Parathyroid adenoma (tissue), 2 donors: ENCODE data around the gene CDH8.

Source experiments
- H2AFZ ChIP-seq: fragments of 300-600 bp; sonication (generic); one replicate; pipeline ENCODE4 v1.7.0; 2017; ENCODE audit warnings: antibody characterized with exemption, mild to moderate bottlenecking
- H3K27ac ChIP-seq: fragments of 300-600 bp; sonication (generic); one replicate; pipeline ENCODE4 v1.7.0; 2017
- H3K27me3 ChIP-seq: fragments of 300-600 bp; sonication (generic); one replicate; pipeline ENCODE4 v1.7.0; 2017; ENCODE audit warnings: low read length; ENCODE audit not compliant: control insufficient read depth, insufficient read depth
- H3K36me3 ChIP-seq: fragments of 300-600 bp; sonication (generic); one replicate; pipeline ENCODE4 v1.7.0; 2017; ENCODE audit warnings: low read length; ENCODE audit not compliant: control insufficient read depth, insufficient read depth
- H3K4me1 ChIP-seq: fragments of 300-600 bp; sonication (generic); one replicate; pipeline ENCODE4 v1.7.0; 2017; ENCODE audit warnings: control low read depth
- H3K4me2 ChIP-seq: fragments of 300-600 bp; sonication (generic); one replicate; pipeline ENCODE4 v1.7.0; 2017; ENCODE audit warnings: low read length
- H3K4me3 ChIP-seq: fragments of 300-600 bp; sonication (generic); one replicate; pipeline ENCODE4 v1.7.0; 2017; ENCODE audit warnings: low read depth, low read length
- H3K79me2 ChIP-seq: fragments of 300-600 bp; sonication (generic); one replicate; pipeline ENCODE4 v1.7.0; 2017; ENCODE audit warnings: control low read depth
- H3K9ac ChIP-seq: fragments of 300-600 bp; sonication (generic); one replicate; pipeline ENCODE4 v1.7.0; 2017; ENCODE audit warnings: mild to moderate bottlenecking
- H3K9me3 ChIP-seq: fragments of 300-600 bp; sonication (generic); one replicate; pipeline ENCODE4 v1.7.0; 2017; ENCODE audit warnings: low read length; ENCODE audit not compliant: control insufficient read depth
- TF ChIP-seq, protein P1 (sequence below): fragments of 300-600 bp; sonication (generic); IDR thresholded peaks from one replicate; pipeline ENCODE4 v1.7.0; 2017; ENCODE audit warnings: antibody characterized with exemption, mild to moderate bottlenecking
- donor health status: primary hyperparathyroidism.

The CDH8 gene

GRCh38 chr16:61780161-61780560 lies 256.1 kb downstream of the CDH8 start:
- Histone ChIP-seq H3K4me1 (no peaks in the 10 kb centered on the region), H2AFZ (no peak overlapping the region), H3K4me2 (no peak overlapping the region), H3K36me3 (no peaks in the 10 kb centered on the region), H3K4me3 (no peak overlapping the region), H3K9ac (no peak overlapping the region), H3K9me3 (no peaks in the 10 kb centered on the region), H3K27me3 (no peaks in the 10 kb centered on the region), H3K79me2 (no peaks in the 10 kb centered on the region), H3K27ac (no peak overlapping the region)
- TF ChIP-seq, protein P1, sequence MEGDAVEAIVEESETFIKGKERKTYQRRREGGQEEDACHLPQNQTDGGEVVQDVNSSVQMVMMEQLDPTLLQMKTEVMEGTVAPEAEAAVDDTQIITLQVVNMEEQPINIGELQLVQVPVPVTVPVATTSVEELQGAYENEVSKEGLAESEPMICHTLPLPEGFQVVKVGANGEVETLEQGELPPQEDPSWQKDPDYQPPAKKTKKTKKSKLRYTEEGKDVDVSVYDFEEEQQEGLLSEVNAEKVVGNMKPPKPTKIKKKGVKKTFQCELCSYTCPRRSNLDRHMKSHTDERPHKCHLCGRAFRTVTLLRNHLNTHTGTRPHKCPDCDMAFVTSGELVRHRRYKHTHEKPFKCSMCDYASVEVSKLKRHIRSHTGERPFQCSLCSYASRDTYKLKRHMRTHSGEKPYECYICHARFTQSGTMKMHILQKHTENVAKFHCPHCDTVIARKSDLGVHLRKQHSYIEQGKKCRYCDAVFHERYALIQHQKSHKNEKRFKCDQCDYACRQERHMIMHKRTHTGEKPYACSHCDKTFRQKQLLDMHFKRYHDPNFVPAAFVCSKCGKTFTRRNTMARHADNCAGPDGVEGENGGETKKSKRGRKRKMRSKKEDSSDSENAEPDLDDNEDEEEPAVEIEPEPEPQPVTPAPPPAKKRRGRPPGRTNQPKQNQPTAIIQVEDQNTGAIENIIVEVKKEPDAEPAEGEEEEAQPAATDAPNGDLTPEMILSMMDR = no peak

GRCh38 chr16:61770301-61770700 lies 265.9 kb downstream of the CDH8 start:
- Histone ChIP-seq H3K9me3 (no peaks in the 10 kb centered on the region), H3K27ac (no peak overlapping the region), H3K4me1 (no peaks in the 10 kb centered on the region), H2AFZ (no peak overlapping the region), H3K4me3 (no peak overlapping the region), H3K36me3 (no peaks in the 10 kb centered on the region), H3K4me2 (no peak overlapping the region), H3K27me3 (no peaks in the 10 kb centered on the region), H3K9ac (no peak overlapping the region), H3K79me2 (no peaks in the 10 kb centered on the region)
- TF ChIP-seq, protein P1 = no peak

DNA sequence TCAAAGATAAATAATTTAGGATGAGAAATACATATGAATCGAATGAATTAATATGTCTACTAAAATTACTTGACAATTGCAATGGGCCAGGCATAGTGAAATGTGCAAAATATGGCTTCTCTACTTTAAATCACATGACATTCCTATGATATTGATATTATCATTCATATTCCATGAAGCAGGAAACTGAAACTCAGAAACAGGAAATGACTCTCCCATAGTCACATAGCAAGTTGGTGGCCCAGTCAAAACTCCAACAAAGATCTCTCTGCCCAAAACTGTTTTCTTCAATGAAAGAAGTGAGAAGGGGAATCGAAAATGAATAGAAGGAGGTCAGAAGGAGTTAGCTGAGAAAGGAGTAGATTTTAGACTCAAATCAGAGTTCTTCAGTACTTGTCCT lies 272.2 kb downstream of the CDH8 start:
- Histone ChIP-seq H3K9me3 (no peaks in the 10 kb centered on the region), H3K27me3 (no peaks in the 10 kb centered on the region), H3K27ac (no peak overlapping the region), H3K4me3 (no peak overlapping the region), H3K79me2 (no peaks in the 10 kb centered on the region), H3K4me1 (no peaks in the 10 kb centered on the region), H3K36me3 (no peaks in the 10 kb centered on the region), H3K4me2 (no peak overlapping the region), H2AFZ (no peak overlapping the region), H3K9ac (no peak overlapping the region)
- TF ChIP-seq, protein P1 = no peak

- Histone ChIP-seq H3K79me2 (no peaks in the 10 kb centered on the region), H3K9ac (no peak overlapping the region), H3K4me1 (no peaks in the 10 kb centered on the region), H2AFZ (no peak overlapping the region), H3K36me3 (no peaks in the 10 kb centered on the region), H3K4me3 (no peak overlapping the region), H3K9me3 (no peaks in the 10 kb centered on the region), H3K27me3 (no peaks in the 10 kb centered on the region), H3K27ac (no peak overlapping the region), H3K4me2 (no peak overlapping the region)
- TF ChIP-seq, protein P1 = no peak
Measured at GRCh38 chr16:61763013-61763412, 273.2 kb downstream of the CDH8 start.

GRCh38 chr16:61730997-61731396 lies 305.2 kb downstream of the CDH8 start:
- Histone ChIP-seq H3K9me3 (no peaks in the 10 kb centered on the region), H3K27ac (no peak overlapping the region), H3K79me2 (no peaks in the 10 kb centered on the region), H3K9ac (no peak overlapping the region), H3K27me3 (no peaks in the 10 kb centered on the region), H3K4me3 (no peak overlapping the region), H3K4me2 (no peak overlapping the region), H2AFZ (no peak overlapping the region), H3K4me1 (no peaks in the 10 kb centered on the region), H3K36me3 (no peaks in the 10 kb centered on the region)
- TF ChIP-seq, protein P1 = no peak
